GM23338 (cell line): ENCODE results near the gene SCRT2. TPM values are rescaled to one million over a fixed set of nuclear protein-coding genes. Genes with fewer than 3 reads are reported as not detected.

ENCODE experiments used
- CTCF ChIP-seq, 2 experiments: fragments of 200-600 bp in 1 of 2; sonication (generic) in 1 of 2; conservative IDR thresholded peaks; 2 replicates each; pipeline versions ENCODE4 v1.5.1 to v1.6.1; 2016 to 2017; ENCODE audit warnings: antibody characterized with exemption in 2 of 2, low read depth in 2 of 2, mild to moderate bottlenecking in 2 of 2, moderate library complexity in 1 of 2
- ETS1 ChIP-seq: IDR thresholded peaks from 2 replicates; pipeline ENCODE4 v1.6.1; 2016; ENCODE audit warnings: antibody characterized with exemption
- EZH2 ChIP-seq: fragments of 200-600 bp; sonication (generic); IDR thresholded peaks from one replicate; pipeline ENCODE4 v1.8.0; 2017; ENCODE audit warnings: antibody characterized with exemption, mild to moderate bottlenecking, low read depth; ENCODE audit not compliant: unreplicated experiment
- JUNB ChIP-seq: IDR thresholded peaks from one replicate; pipeline ENCODE4 v1.6.1; 2016; ENCODE audit warnings: antibody characterized with exemption; ENCODE audit not compliant: unreplicated experiment
- POLR2AphosphoS5 ChIP-seq: IDR thresholded peaks from 2 replicates; pipeline ENCODE4 v1.6.1; 2016; ENCODE audit warnings: antibody characterized with exemption, low read depth
- STAT1 ChIP-seq: IDR thresholded peaks from one replicate; pipeline ENCODE4 v1.6.1; 2016; ENCODE audit warnings: antibody characterized with exemption; ENCODE audit not compliant: unreplicated experiment
- ZNF114 ChIP-seq: fragments of 250-450 bp; sonication (Bioruptor Pico); IDR thresholded peaks from 2 replicates; pipeline ENCODE4 v1.5.0; 2020; ENCODE audit warnings: mild to moderate bottlenecking, moderate library complexity
- ZNF331 ChIP-seq: fragments of 250-450 bp; sonication (Bioruptor Pico); IDR thresholded peaks from 2 replicates; pipeline ENCODE4 v1.5.0; 2020; ENCODE audit warnings: low read depth, mild to moderate bottlenecking, moderate library complexity
- ZNF462 ChIP-seq: fragments of 250-450 bp; sonication (Bioruptor Pico); IDR thresholded peaks from 2 replicates; pipeline ENCODE4 v1.5.0; 2020; ENCODE audit warnings: mild to moderate bottlenecking, moderate library complexity
- polyA plus RNA-seq: library from polyadenylated mRNA; unstranded; fragments of >200 nt; fragmentation: Nextera tagmentation; extraction: Ambion mirVana; gene quantifications from 2 replicates; pipeline ENCODE4 v1.2.1, GENCODE V29; 2016
- total RNA-seq: library from RNA; depleted of rRNA; stranded (reverse); fragments of >200 nt; shearing (Covaris generic); gene quantifications from 2 replicates; pipeline ENCODE4 v1.2.3, GENCODE V29; 2014

SCRT2 gene
- total and polyA plus RNA-seq, 2 experiments from 2014 or later = 0.31 TPM; not detected in 1

GRCh38 chr20:641516-641875, 34.1 kb downstream of the SCRT2 start (continued):
- TF ChIP-seq ZNF462 = no peak
- TF ChIP-seq JUNB = no peak
- TF ChIP-seq CTCF (conservative IDR thresholded peaks at IDR 0.05; ENCODE audit: low read depth in 2 of 2) = no peak
- TF ChIP-seq ZNF114 (CRISPR knock-in tag) = no peak
- TF ChIP-seq ZNF331 (CRISPR knock-in tag) = no peak
- no peak for TF ChIP-seq ETS1
- TF ChIP-seq POLR2AphosphoS5 = no peak
- TF ChIP-seq EZH2 = no peak
- TF ChIP-seq STAT1 = no peak
